H1 (cell line): ENCODE measurements around the gene RETREG1. TPM values are rescaled to one million over a fixed set of nuclear protein-coding genes. Genes with fewer than 3 reads are reported as not detected.

Source experiments
- CTCF ChIA-PET: fragments of 300-600 bp; sonication (Branson Sonifier 250); formaldehyde crosslinking; loops from one replicate; lab custom pipeline; 2021; ENCODE audit not compliant: partially characterized antibody; lab: Charles Lee
- POLR2A ChIA-PET: fragments of 300-600 bp; sonication (Branson Sonifier 250); formaldehyde crosslinking; loops from one replicate; lab custom pipeline; 2021; ENCODE audit warnings: inconsistent platforms; ENCODE audit not compliant: partially characterized antibody; lab: Charles Lee
- DNase-seq, 2 experiments: peaks; one replicate each; pipeline versions ENCODE4 v3.0.0 to v3.0.0-alpha.2; 2010 to 2022; ENCODE audit warnings: low spot score in 2 of 2, low read depth in 1 of 2, mixed read lengths in 1 of 2
- FAIRE-seq: peaks from 2 replicates; lab custom pipeline; 2011; peaks lifted over from hg19 to GRCh38; lab: Jason Lieb, UNC
- H2AFZ ChIP-seq: 2 replicates; pipeline ENCODE4 v1.8.1; 2012; ENCODE audit warnings: low read length, inconsistent platforms
- H2AK5ac ChIP-seq: 2 replicates; pipeline ENCODE4 v1.6.1; 2013; ENCODE audit warnings: low read depth, low read length
- H2BK120ac ChIP-seq: replicated peaks from 2 replicates; pipeline ENCODE3; 2013; ENCODE audit warnings: low read depth, low read length, inconsistent platforms
- H2BK12ac ChIP-seq: 2 replicates; pipeline ENCODE4 v1.6.1; 2013; ENCODE audit warnings: low read depth, low read length
- H2BK15ac ChIP-seq: 2 replicates; pipeline ENCODE4 v1.6.1; 2013; ENCODE audit warnings: low read length
- H2BK20ac ChIP-seq: 2 replicates; pipeline ENCODE4 v1.6.1; 2013; ENCODE audit warnings: low read length
- H2BK5ac ChIP-seq: 2 replicates; pipeline ENCODE4 v1.6.1; 2013; ENCODE audit warnings: low read depth, low read length
- H3K14ac ChIP-seq: 2 replicates; pipeline ENCODE4 v1.6.1; 2013; ENCODE audit warnings: inconsistent platforms; ENCODE audit not compliant: insufficient read length
- H3K18ac ChIP-seq: 2 replicates; pipeline ENCODE4 v1.6.1; 2013; ENCODE audit warnings: low read length; ENCODE audit errors: extremely low read depth
- H3K23ac ChIP-seq: 2 replicates; pipeline ENCODE4 v1.6.1; 2013; ENCODE audit warnings: inconsistent platforms; ENCODE audit not compliant: insufficient read length
- H3K23me2 ChIP-seq: 2 replicates; pipeline ENCODE4 v1.6.1; 2013; ENCODE audit warnings: low read depth, low read length
- H3K27ac ChIP-seq: 2 replicates; pipeline ENCODE4 v1.6.1; 2011; ENCODE audit warnings: low read depth, low read length, inconsistent platforms
- H3K27me3 ChIP-seq, 4 experiments: replicated peaks in 1 of 4; 1 replicate in 1 of 4; 2 replicates in 3 of 4; pipeline versions ENCODE4 v1.6.1 to v1.8.1; 2011 to 2013; ENCODE audit warnings: low read length in 3 of 4, mild to moderate bottlenecking in 3 of 4, inconsistent platforms in 2 of 4, mixed read lengths in 2 of 4, moderate library complexity in 1 of 4; ENCODE audit not compliant: control insufficient read depth in 3 of 4, insufficient read depth in 3 of 4; ENCODE audit errors: extremely low read depth in 1 of 4
- H3K36me3 ChIP-seq, 4 experiments: 2 replicates each; pipeline versions ENCODE4 v1.6.1 to v1.8.1; 2011 to 2013; ENCODE audit warnings: mild to moderate bottlenecking in 4 of 4, low read length in 3 of 4, moderate library complexity in 2 of 4, control low read depth in 1 of 4, inconsistent platforms in 1 of 4; ENCODE audit not compliant: insufficient read depth in 4 of 4, control insufficient read depth in 2 of 4
- H3K4ac ChIP-seq: replicated peaks from 2 replicates; pipeline ENCODE3; 2013; ENCODE audit warnings: low read length, low read depth, mixed read lengths, inconsistent platforms; ENCODE audit not compliant: insufficient read length
- H3K4me1 ChIP-seq, 4 experiments: replicated peaks in 1 of 4; 1 replicate in 1 of 4; 2 replicates in 3 of 4; pipeline versions ENCODE4 v1.6.1 to v1.8.1; 2011 to 2013; ENCODE audit warnings: low read length in 3 of 4, inconsistent platforms in 2 of 4, mixed read lengths in 1 of 4; ENCODE audit not compliant: insufficient read depth in 4 of 4, control insufficient read depth in 3 of 4
- H3K4me2 ChIP-seq, 2 experiments: 2 replicates each; pipeline versions ENCODE4 v1.6.1 to v1.8.1; 2011 to 2013; ENCODE audit warnings: low read depth in 2 of 2, low read length in 2 of 2, control low read depth in 1 of 2, inconsistent platforms in 1 of 2, mild to moderate bottlenecking in 1 of 2; ENCODE audit not compliant: insufficient read depth in 1 of 2
- H3K4me3 ChIP-seq, 4 experiments: fragments of 200-600, 300-600 bp in 1 of 4; sonication (generic), shearing (Covaris generic), sonication (Bioruptor Twin) in 1 of 4; 2 replicates each; pipeline versions ENCODE4 v1.5.1 to v1.8.1; 2011 to 2016; ENCODE audit warnings: low read length in 4 of 4, low read depth in 3 of 4, control low read depth in 2 of 4, inconsistent platforms in 2 of 4, mild to moderate bottlenecking in 2 of 4, mixed read lengths in 1 of 4, moderate library complexity in 1 of 4; ENCODE audit not compliant: insufficient read depth in 2 of 4; ENCODE audit errors: extremely low read depth in 1 of 4
- H3K56ac ChIP-seq: replicated peaks from 2 replicates; pipeline ENCODE3; 2013; ENCODE audit warnings: low read depth, mild to moderate bottlenecking, mixed read lengths, low read length, inconsistent platforms; ENCODE audit not compliant: insufficient read length
- H3K79me1 ChIP-seq: 2 replicates; pipeline ENCODE4 v1.6.1; 2013; ENCODE audit warnings: low read depth, low read length, control low read depth
- H3K79me2 ChIP-seq, 2 experiments: 2 replicates each; pipeline versions ENCODE4 v1.6.1 to v1.8.1; 2012 to 2013; ENCODE audit warnings: low read length in 2 of 2, mild to moderate bottlenecking in 2 of 2, inconsistent platforms in 1 of 2; ENCODE audit not compliant: insufficient read depth in 2 of 2, control insufficient read depth in 1 of 2
- H3K9ac ChIP-seq, 4 experiments: replicated peaks in 1 of 4; 1 replicate in 1 of 4; 2 replicates in 3 of 4; pipeline versions ENCODE4 v1.6.1 to v1.8.1; 2011 to 2013; ENCODE audit warnings: low read depth in 3 of 4, low read length in 3 of 4, control low read depth in 2 of 4, mild to moderate bottlenecking in 2 of 4, moderate library complexity in 2 of 4, inconsistent platforms in 1 of 4; ENCODE audit errors: extremely low read depth in 1 of 4
- H3K9me3 ChIP-seq, 2 experiments: 2 replicates each; pipeline versions ENCODE4 v1.6.1 to v1.8.1; 2012 to 2013; ENCODE audit warnings: mild to moderate bottlenecking in 2 of 2, moderate library complexity in 2 of 2, control low read depth in 1 of 2, inconsistent platforms in 1 of 2, low read depth in 1 of 2, low read length in 1 of 2, mixed read lengths in 1 of 2; ENCODE audit not compliant: insufficient read depth in 2 of 2
- H4K20me1 ChIP-seq, 2 experiments: replicated peaks in 1 of 2; 2 replicates each; pipeline versions ENCODE3 to v1.8.1; 2011 to 2013; ENCODE audit warnings: inconsistent platforms in 2 of 2, low read length in 2 of 2, mild to moderate bottlenecking in 1 of 2; ENCODE audit not compliant: insufficient read depth in 2 of 2, control insufficient read depth in 1 of 2
- H4K5ac ChIP-seq: 2 replicates; pipeline ENCODE4 v1.6.1; 2013; ENCODE audit warnings: low read length, low read depth, mixed read lengths, inconsistent platforms; ENCODE audit not compliant: insufficient read length
- H4K8ac ChIP-seq: 2 replicates; pipeline ENCODE4 v1.8.0; 2013; ENCODE audit warnings: mild to moderate bottlenecking, moderate library complexity, low read length, inconsistent platforms; ENCODE audit not compliant: insufficient read depth; ENCODE audit errors: extremely low read depth
- H4K91ac ChIP-seq: replicated peaks from 2 replicates; pipeline ENCODE3; 2013; ENCODE audit warnings: low read length, mixed read lengths, inconsistent platforms; ENCODE audit not compliant: insufficient read length
- KDM4A ChIP-seq: IDR thresholded peaks from one replicate; pipeline ENCODE4 v1.7.1; 2012; ENCODE audit warnings: low read depth, mild to moderate bottlenecking, moderate library complexity, low read length, inconsistent platforms; ENCODE audit not compliant: severe bottlenecking
- MAX ChIP-seq: IDR thresholded peaks from 2 replicates; pipeline ENCODE4 v1.6.1; 2012; ENCODE audit warnings: inconsistent platforms
- RAD21 ChIP-seq, 2 experiments: IDR thresholded peaks in 1 of 2; conservative IDR thresholded peaks in 1 of 2; 2 replicates each; pipeline ENCODE4 v1.6.1; 2011; ENCODE audit warnings: low read depth in 2 of 2, low read length in 2 of 2, improper control_type of control experiment in 1 of 2, inconsistent platforms in 1 of 2, mild to moderate bottlenecking in 1 of 2, moderate library complexity in 1 of 2
- SAP30 ChIP-seq: fragments of 300-600 bp; sonication (generic); IDR thresholded peaks from 2 replicates; pipeline ENCODE4 v1.7.1; 2012; ENCODE audit warnings: low read length, moderate library complexity, mild to moderate bottlenecking, inconsistent platforms; ENCODE audit not compliant: insufficient read depth, insufficient replicate concordance
- SIN3A ChIP-seq, 2 experiments: IDR thresholded peaks in 1 of 2; conservative IDR thresholded peaks in 1 of 2; 2 replicates each; pipeline ENCODE4 v1.6.1; 2011 to 2012; ENCODE audit warnings: low read length in 2 of 2, improper control_type of control experiment in 1 of 2, low read depth in 1 of 2, mild to moderate bottlenecking in 1 of 2
- WGBS, 2 experiments: shearing (Covaris generic) in 1 of 2; methylation state at CpG; one replicate each; pipeline versions ENCODE4 v1.1.6 to v1.1.7; 2013 to 2015; ENCODE audit warnings: low lambda C conversion rate in 2 of 2, mixed read lengths in 2 of 2, inconsistent platforms in 1 of 2, low coverage in 1 of 2, missing lambda C conversion rate in 1 of 2; ENCODE audit not compliant: insufficient replicate concordance in 2 of 2, insufficient coverage in 1 of 2, insufficient read length in 1 of 2; ENCODE audit errors: extremely low coverage in 1 of 2, missing lambda C conversion rate in 1 of 2; 5-methylcytosine and 5-hydroxymethylcytosine counted together
- polyA plus RNA-seq, 7 experiments: library from polyadenylated mRNA; depleted of rRNA in 3 of 7; stranded (reverse) in 5 of 7; unstranded in 2 of 7; fragments of >200 nt in 5 of 7; fragments of 200-250 nt in 2 of 7; gene quantifications; 1 replicate in 5 of 7; 2 replicates in 1 of 7; 4 replicates in 1 of 7; pipeline versions ENCODE4 v1.2.1 to v1.2.3, GENCODE V29; 2011 to 2013; ENCODE audit warnings: missing spikeins in 2 of 7, mixed read lengths in 2 of 7
- total RNA-seq: library from RNA; stranded (reverse); fragmentation: NEBNext Ultra II Directional; extraction: Animal tissue kit (Norgen Biotek cat#: 25700); gene quantifications from 2 replicates; pipeline ENCODE4 v1.2.1, GENCODE V29; 2021
- TF ChIP-seq, protein P1 (sequence below), 3 experiments: IDR thresholded peaks; 1 replicate in 2 of 3; 2 replicates in 1 of 3; pipeline versions ENCODE4 v1.5.1 to v1.6.1; 2011; ENCODE audit warnings: low read length in 3 of 3, mild to moderate bottlenecking in 3 of 3, inconsistent platforms in 2 of 3, low read depth in 1 of 3, moderate library complexity in 1 of 3; ENCODE audit not compliant: insufficient read depth in 1 of 3; ENCODE audit errors: control extremely low read depth in 1 of 3

The RETREG1 gene
- total and polyA plus RNA-seq, 2 of the 8 experiments (the other 6 are each of a cell fraction or from before 2014, with no cell fraction given), result 0.62 to 1.9 TPM

- Histone ChIP-seq H2BK120ac (no peak overlapping the region), H2BK5ac (no peak overlapping the region), H3K23me2 (no peaks in the 10 kb centered on the region), H2BK20ac (no peak overlapping the region), H3K18ac (no peak overlapping the region), H2BK12ac (no peak overlapping the region), H3K9ac (no peak overlapping the region), H3K4me3 (no peak overlapping the region), H2AFZ (no peak overlapping the region), H3K36me3 (no peaks in the 10 kb centered on the region), H3K23ac (no peak overlapping the region), H3K27me3 (no peaks in the 10 kb centered on the region), H2AK5ac (no peak overlapping the region), H4K91ac (no peak overlapping the region), H2BK15ac (no peak overlapping the region), H3K27ac (no peak overlapping the region), H4K20me1 (no peaks in the 10 kb centered on the region), H3K79me2 (no peaks in the 10 kb centered on the region), H3K4me1 (0 out of 7 replicates have a peak, but pooled peaks cover 0 to 2% (median 0%) of the 10 kb centered on the region in 4 experiments), H4K8ac (no peak overlapping the region), H3K56ac (no peak overlapping the region), H3K9me3 (no peaks in the 10 kb centered on the region), H3K79me1 (no peaks in the 10 kb centered on the region), H4K5ac (no peak overlapping the region), H3K14ac (no peak overlapping the region), H3K4me2 (no peak overlapping the region), H3K4ac (no peak overlapping the region)
- POLR2A ChIA-PET, result no interaction called here
- DNase-seq, result peak in 1 of 2 experiments; percentile 60
- TF ChIP-seq MAX, result 0 out of 2 replicates have a peak, but pooled peaks have one; percentile 32
- TF ChIP-seq, protein P1, sequence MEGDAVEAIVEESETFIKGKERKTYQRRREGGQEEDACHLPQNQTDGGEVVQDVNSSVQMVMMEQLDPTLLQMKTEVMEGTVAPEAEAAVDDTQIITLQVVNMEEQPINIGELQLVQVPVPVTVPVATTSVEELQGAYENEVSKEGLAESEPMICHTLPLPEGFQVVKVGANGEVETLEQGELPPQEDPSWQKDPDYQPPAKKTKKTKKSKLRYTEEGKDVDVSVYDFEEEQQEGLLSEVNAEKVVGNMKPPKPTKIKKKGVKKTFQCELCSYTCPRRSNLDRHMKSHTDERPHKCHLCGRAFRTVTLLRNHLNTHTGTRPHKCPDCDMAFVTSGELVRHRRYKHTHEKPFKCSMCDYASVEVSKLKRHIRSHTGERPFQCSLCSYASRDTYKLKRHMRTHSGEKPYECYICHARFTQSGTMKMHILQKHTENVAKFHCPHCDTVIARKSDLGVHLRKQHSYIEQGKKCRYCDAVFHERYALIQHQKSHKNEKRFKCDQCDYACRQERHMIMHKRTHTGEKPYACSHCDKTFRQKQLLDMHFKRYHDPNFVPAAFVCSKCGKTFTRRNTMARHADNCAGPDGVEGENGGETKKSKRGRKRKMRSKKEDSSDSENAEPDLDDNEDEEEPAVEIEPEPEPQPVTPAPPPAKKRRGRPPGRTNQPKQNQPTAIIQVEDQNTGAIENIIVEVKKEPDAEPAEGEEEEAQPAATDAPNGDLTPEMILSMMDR (IDR thresholded peaks at IDR 0.05; ENCODE audit: control extremely low read depth in 1 of 3, insufficient read depth in 1 of 3, low read depth in 1 of 3, low read length in 3 of 3), result peak; percentile 94 to 96 (median 95)
- 0 out of 4 replicates have a peak, but pooled peaks of 1 of the 2 experiments have one; percentile 25 for TF ChIP-seq SIN3A (conservative IDR thresholded peaks at IDR 0.05 in 1 of 2, IDR thresholded peaks at IDR 0.05 in 1 of 2; ENCODE audit: low read depth in 1 of 2, low read length in 2 of 2)
- TF ChIP-seq RAD21 (IDR thresholded peaks at IDR 0.05 in 1 of 2, conservative IDR thresholded peaks at IDR 0.05 in 1 of 2; ENCODE audit: low read depth in 2 of 2, low read length in 2 of 2), result peak; percentile 68 to 75
- TF ChIP-seq SAP30, result no peak
- TF ChIP-seq KDM4A, result no peak
- WGBS, 2 experiments, result 49% methylated on average over 6 of the region's 7 CpGs; no CpG with 5 or more reads in 1 of the 2 experiments
- FAIRE-seq, result peak; percentile 88
- CTCF ChIA-PET, result interaction anchor here (0.5 to 9.8 kb wide), 24 partner anchors 8 to 1107 kb away, joined by 3 to 155 read pairs (median 4); no protein-coding TSS in a partner anchor
These were observed 66.4 kb downstream of the RETREG1 start for GRCh38 chr5:16550316-16550952.
